Epithelial cell of proximal tubule (primary cell): ENCODE measurements around the gene TMUB1. TPM values are rescaled to one million over a fixed set of nuclear protein-coding genes. Genes with fewer than 3 reads are reported as not detected.

ENCODE experiments used
- DNase-seq: peaks from one replicate; pipeline ENCODE4 v3.0.0-alpha.2; 2011; ENCODE audit warnings: low read depth
- H3K4me3 ChIP-seq: 2 replicates; pipeline ENCODE4 v1.5.1; 2011; ENCODE audit warnings: low read depth, mild to moderate bottlenecking, low read length
- total RNA-seq: library from RNA; depleted of rRNA; stranded (reverse); fragments of >200 nt; gene quantifications from 2 replicates; pipeline ENCODE4 v1.2.3, GENCODE V29; 2015
- TF ChIP-seq, protein P1 (sequence below): conservative IDR thresholded peaks from 2 replicates; pipeline ENCODE4 v1.5.1; 2012; ENCODE audit warnings: low read depth, mild to moderate bottlenecking, low read length

The TMUB1 gene
- total RNA-seq, 1 donor from 2014 or later, result 73.7 TPM

DNA sequence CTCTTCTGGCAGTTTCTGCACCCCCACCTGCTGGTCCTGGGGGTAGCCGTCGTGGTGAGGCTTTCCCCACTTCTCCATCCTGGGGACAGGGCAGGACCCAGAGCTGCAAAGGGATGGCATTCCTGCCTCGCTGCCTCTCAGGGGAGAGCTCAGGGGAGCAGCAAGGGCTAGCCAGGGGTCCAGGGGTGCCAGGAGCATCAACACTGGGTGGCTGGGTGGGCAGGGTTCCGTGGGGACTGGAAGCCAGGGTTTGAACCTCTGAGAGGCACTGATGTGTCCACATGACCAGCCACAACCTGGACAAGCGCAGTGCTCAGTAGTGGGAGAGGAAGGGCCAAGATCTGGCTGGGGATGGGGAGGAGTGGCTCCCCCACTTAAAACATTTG, 49.4 kb downstream of the TMUB1 start:
- no peak for DNase-seq
- H3K4me3 ChIP-seq, result no peak overlapping the region
- TF ChIP-seq, protein P1, sequence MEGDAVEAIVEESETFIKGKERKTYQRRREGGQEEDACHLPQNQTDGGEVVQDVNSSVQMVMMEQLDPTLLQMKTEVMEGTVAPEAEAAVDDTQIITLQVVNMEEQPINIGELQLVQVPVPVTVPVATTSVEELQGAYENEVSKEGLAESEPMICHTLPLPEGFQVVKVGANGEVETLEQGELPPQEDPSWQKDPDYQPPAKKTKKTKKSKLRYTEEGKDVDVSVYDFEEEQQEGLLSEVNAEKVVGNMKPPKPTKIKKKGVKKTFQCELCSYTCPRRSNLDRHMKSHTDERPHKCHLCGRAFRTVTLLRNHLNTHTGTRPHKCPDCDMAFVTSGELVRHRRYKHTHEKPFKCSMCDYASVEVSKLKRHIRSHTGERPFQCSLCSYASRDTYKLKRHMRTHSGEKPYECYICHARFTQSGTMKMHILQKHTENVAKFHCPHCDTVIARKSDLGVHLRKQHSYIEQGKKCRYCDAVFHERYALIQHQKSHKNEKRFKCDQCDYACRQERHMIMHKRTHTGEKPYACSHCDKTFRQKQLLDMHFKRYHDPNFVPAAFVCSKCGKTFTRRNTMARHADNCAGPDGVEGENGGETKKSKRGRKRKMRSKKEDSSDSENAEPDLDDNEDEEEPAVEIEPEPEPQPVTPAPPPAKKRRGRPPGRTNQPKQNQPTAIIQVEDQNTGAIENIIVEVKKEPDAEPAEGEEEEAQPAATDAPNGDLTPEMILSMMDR, result no peak

DNA sequence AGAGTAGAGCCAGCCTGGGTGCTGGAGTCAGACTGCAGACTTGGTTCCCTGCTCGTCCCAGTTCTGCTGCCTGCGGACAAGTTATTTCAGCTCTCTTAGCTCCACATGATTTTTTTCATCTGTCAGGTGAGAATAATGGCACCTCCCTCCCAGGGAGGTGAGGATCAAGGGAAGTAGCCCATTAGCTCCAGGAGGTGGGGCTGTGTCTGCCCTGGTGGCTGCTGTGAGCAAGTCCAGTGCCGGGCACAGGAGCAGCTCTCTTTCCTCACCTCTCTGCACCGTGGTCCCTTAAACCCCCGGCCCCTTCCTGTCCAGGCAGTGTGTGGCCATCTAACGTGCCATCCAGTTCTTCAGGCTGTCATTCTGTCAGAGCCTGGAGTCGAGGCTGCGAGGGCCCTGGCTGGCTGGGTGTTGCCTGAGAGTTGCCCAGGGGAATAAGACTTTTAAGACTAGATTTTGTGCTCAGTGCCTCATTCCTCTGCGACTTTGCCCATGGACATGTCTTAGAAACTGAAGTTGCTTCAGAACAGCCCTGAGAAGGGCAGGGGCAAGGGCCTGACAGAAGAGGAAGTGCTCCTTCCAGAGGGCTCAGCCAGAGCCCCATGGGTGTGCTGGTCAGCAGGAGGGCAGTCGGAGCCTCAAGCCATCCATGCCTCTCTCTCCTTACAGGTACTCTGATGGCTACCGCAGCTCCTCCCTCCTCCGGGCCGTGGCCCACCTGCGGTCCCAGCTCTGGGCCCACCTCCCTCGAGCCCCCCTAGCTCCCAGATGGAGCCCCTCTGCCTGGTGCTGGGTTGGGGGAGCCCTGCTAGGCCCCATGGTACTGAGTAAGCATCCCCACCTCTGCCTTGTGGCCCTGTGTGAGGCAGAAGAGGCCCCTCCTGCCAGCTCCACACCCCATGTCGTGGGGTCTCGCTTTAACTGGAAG, 50.1 kb downstream of the TMUB1 start:
- TF ChIP-seq, protein P1, result peak; percentile 26
- H3K4me3 ChIP-seq, result no peak overlapping the region
- no peak for DNase-seq

Other genes with a start within 250 kb of the TMUB1 start
- 2.8 TPM in 1 of 2 replicates, not detected in the other for gene AOC1, start 231.0 kb downstream of the TMUB1 start, total RNA-seq
- 1.9 TPM in 2 replicates for gene KCNH2, start 105.2 kb downstream of the TMUB1 start, total RNA-seq
- gene NOS3, start 92.5 kb downstream of the TMUB1 start, total RNA-seq, result 1.2 and 1.9 TPM in 2 replicates
- gene ATG9B, start 59.0 kb downstream of the TMUB1 start, total RNA-seq, result 0.07 and 1.1 TPM in 2 replicates
- 31.8 and 36.7 TPM in 2 replicates for gene ABCB8, start 55.0 kb downstream of the TMUB1 start, total RNA-seq
- gene ASIC3, start 35.0 kb downstream of the TMUB1 start, total RNA-seq, result 2.5 TPM in 1 of 2 replicates, not detected in the other
- gene CDK5, start 25.6 kb downstream of the TMUB1 start, total RNA-seq, result 19.3 and 21.1 TPM in 2 replicates
- 115 and 164 TPM in 2 replicates for gene SLC4A2, start 23.9 kb downstream of the TMUB1 start, total RNA-seq
- 61.2 and 89.8 TPM in 2 replicates for gene FASTK, start 2.7 kb downstream of the TMUB1 start, total RNA-seq
- 54.1 and 60.1 TPM in 2 replicates for gene AGAP3, start 3.0 kb upstream of the TMUB1 start, total RNA-seq
- gene GBX1, start 84.2 kb upstream of the TMUB1 start, total RNA-seq, result not detected in 2 replicates
- not detected in 2 replicates for gene ASB10, start 103.8 kb upstream of the TMUB1 start, total RNA-seq
- not detected in 2 replicates for gene H2BK1, start 127.0 kb upstream of the TMUB1 start, total RNA-seq
- gene ABCF2, start 143.7 kb upstream of the TMUB1 start, total RNA-seq, result 37.8 and 80.5 TPM in 2 replicates
- 40.1 and 45.6 TPM in 2 replicates for gene CHPF2, start 149.0 kb upstream of the TMUB1 start, total RNA-seq
- gene SMARCD3, start 165.2 kb upstream of the TMUB1 start, total RNA-seq, result 6.9 and 8.1 TPM in 2 replicates